Esophagus mucosa (tissue), 1 donor: ENCODE data around the gene CARS2. TPM values are rescaled to one million over a fixed set of nuclear protein-coding genes. Genes with fewer than 3 reads are reported as not detected.
"Not testable (repeated sequence)": the region's sequence is repeated elsewhere in the genome, so short reads cannot be mapped to it uniquely, and the experiment has no call there.

ENCODE experiments used
- ATAC-seq: fragments of 200-7000 bp; cut with Tn5 transposase; one replicate; pipeline ENCODE4 v1.9.1; 2020
- total RNA-seq: library from RNA; stranded (reverse); gene quantifications from one replicate; pipeline ENCODE4 v1.2.4, GENCODE V29; 2023
- donor health status: DM: yes; HTN: yes; CAD: no.

Gene CARS2
- total RNA-seq, 1 donor from 2014 or later: 35.5 TPM

- no peak for ATAC-seq
Observed at GRCh38 chr13:110637275-110637674, 68.6 kb downstream of the CARS2 start.

GRCh38 chr13:110636701-110637201, 69.2 kb downstream of the CARS2 start:
- ATAC-seq: peak; percentile 76

- peak; percentile 5 for ATAC-seq
Observed at GRCh38 chr13:110636053-110636475, 69.9 kb downstream of the CARS2 start.

GRCh38 chr13:110635405-110636002, 70.4 kb downstream of the CARS2 start:
- ATAC-seq: no peak

GRCh38 chr13:110634558-110634957, 71.4 kb downstream of the CARS2 start:
- ATAC-seq: peak; percentile 14

- ATAC-seq: no peak
Observed at GRCh38 chr13:110633776-110634175, 72.1 kb downstream of the CARS2 start.

GRCh38 chr13:110632255-110632654, 73.7 kb downstream of the CARS2 start:
- not testable (repeated sequence) for ATAC-seq

GRCh38 chr13:110630566-110631119, 75.3 kb downstream of the CARS2 start:
- no peak for ATAC-seq

GRCh38 chr13:110629735-110630134, 76.2 kb downstream of the CARS2 start:
- no peak for ATAC-seq

GRCh38 chr13:110628952-110629701, 76.8 kb downstream of the CARS2 start:
- ATAC-seq: no peak

- ATAC-seq: peak; percentile 55
Observed at GRCh38 chr13:110628477-110628793, 77.5 kb downstream of the CARS2 start.

- ATAC-seq: no peak
Observed at GRCh38 chr13:110627761-110628476, 78.0 kb downstream of the CARS2 start.

GRCh38 chr13:110627351-110627750, 78.6 kb downstream of the CARS2 start:
- ATAC-seq: peak; percentile 64

- ATAC-seq: no peak
Observed at GRCh38 chr13:110626521-110626920, 79.4 kb downstream of the CARS2 start.

- ATAC-seq: peak; percentile 93
Observed at GRCh38 chr13:110625771-110626321, 80.1 kb downstream of the CARS2 start.

- ATAC-seq: no peak
Observed at GRCh38 chr13:110624766-110625756, 80.9 kb downstream of the CARS2 start.

- ATAC-seq: no peak
Observed at GRCh38 chr13:110620596-110620995, 85.3 kb downstream of the CARS2 start.

- ATAC-seq: no peak
Observed at GRCh38 chr13:110618780-110619179, 87.1 kb downstream of the CARS2 start.

GRCh38 chr13:110618167-110618566, 87.7 kb downstream of the CARS2 start:
- ATAC-seq: no peak

- ATAC-seq: peak; percentile 40
Observed at GRCh38 chr13:110617321-110618072, 88.4 kb downstream of the CARS2 start.
